GM04504 (cell line): ENCODE measurements around the gene ABCF1.

Experiments
- DNase-seq: peaks from one replicate; pipeline ENCODE4 v3.0.0-alpha.2; 2012; ENCODE audit warnings: low read depth

The ABCF1 gene

GRCh38 chr6:30601815-30602641, 30.8 kb downstream of the ABCF1 start:
- no peak for DNase-seq

- no peak for DNase-seq
Measured at GRCh38 chr6:30603961-30604360, 32.7 kb downstream of the ABCF1 start.

- DNase-seq, result no peak
Measured at GRCh38 chr6:30610065-30610464, 38.8 kb downstream of the ABCF1 start.

GRCh38 chr6:30611150-30611855, 40.1 kb downstream of the ABCF1 start:
- DNase-seq, result no peak

- DNase-seq, result no peak
Measured at GRCh38 chr6:30611856-30612194, 40.6 kb downstream of the ABCF1 start.

- no peak for DNase-seq
Measured at GRCh38 chr6:30612213-30612612, 41.0 kb downstream of the ABCF1 start.

GRCh38 chr6:30612687-30613248, 41.5 kb downstream of the ABCF1 start:
- DNase-seq, result no peak

GRCh38 chr6:30613251-30614043, 42.2 kb downstream of the ABCF1 start:
- DNase-seq, result no peak

- DNase-seq, result no peak
Measured at GRCh38 chr6:30614044-30614842, 43.0 kb downstream of the ABCF1 start.

- peak; percentile 96 for DNase-seq
Measured at GRCh38 chr6:30614843-30615218, 43.6 kb downstream of the ABCF1 start.

GRCh38 chr6:30615219-30615957, 44.1 kb downstream of the ABCF1 start:
- peak; percentile 69 for DNase-seq

GRCh38 chr6:30615958-30616810, 44.9 kb downstream of the ABCF1 start:
- no peak for DNase-seq

GRCh38 chr6:30616811-30617564, 45.7 kb downstream of the ABCF1 start, which contains the start of gene PPP1R10:
Gene PPP1R10, minus strand, starts transcription at chr6:30617243. Its CDS starts 7,299 bp downstream, at chr6:30609944.
- peak; percentile 100 for DNase-seq

- DNase-seq, result peak; percentile 98
Measured at GRCh38 chr6:30617565-30618269, 46.5 kb downstream of the ABCF1 start, which contains the start of gene MRPS18B. Gene MRPS18B, plus strand, starts transcription at chr6:30617840. Its CDS starts 26 bp downstream, at chr6:30617866.

GRCh38 chr6:30618270-30618797, 47.1 kb downstream of the ABCF1 start:
- no peak for DNase-seq

GRCh38 chr6:30619561-30619960, 48.3 kb downstream of the ABCF1 start:
- DNase-seq, result no peak

- DNase-seq, result no peak
Measured at GRCh38 chr6:30625511-30625910, 54.3 kb downstream of the ABCF1 start.
